Activated naive CD8-positive, alpha-beta T cell treated with anti-CD3 and anti-CD28 coated beads, Interleukin-2, amount 10 ng/mL, durations not matched to agents 7 days and 5 days (primary cell): ENCODE results near the gene RUNX3. TPM values are rescaled to one million over a fixed set of nuclear protein-coding genes. Genes with fewer than 3 reads are reported as not detected.
"Not testable (repeated sequence)": the region's sequence is repeated elsewhere in the genome, so short reads cannot be mapped to it uniquely, and the experiment has no call there.

Source experiments
- ATAC-seq: fragments of 150-1000 bp; cut with Tn5 transposase; one replicate; pipeline ENCODE4 v1.10.0; 2021; ENCODE audit warnings: low read depth, moderate library complexity
- POLR2A ChIA-PET: fragments of 350-600 bp; sonication (Branson Sonifier 250); formaldehyde crosslinking; loops from one replicate; lab custom pipeline; 2021; ENCODE audit warnings: antibody characterized with exemption; lab: Charles Lee
- DNase-seq: peaks from one replicate; pipeline ENCODE4 v3.0.0; 2021
- H3K27ac Mint-ChIP-seq: one replicate; pipeline ENCODE4 v1.8.0; 2022; ENCODE audit warnings: mild to moderate bottlenecking, mixed read lengths
- H3K27me3 Mint-ChIP-seq: one replicate; pipeline ENCODE4 v1.8.0; 2022; ENCODE audit warnings: mild to moderate bottlenecking, moderate library complexity, mixed read lengths
- H3K36me3 Mint-ChIP-seq: one replicate; pipeline ENCODE4 v1.8.0; 2021; ENCODE audit warnings: mild to moderate bottlenecking, mixed read lengths
- H3K4me1 Mint-ChIP-seq: one replicate; pipeline ENCODE4 v1.8.0; 2021; ENCODE audit warnings: mixed read lengths
- H3K4me3 Mint-ChIP-seq: one replicate; pipeline ENCODE4 v1.8.0; 2022; ENCODE audit warnings: mild to moderate bottlenecking, moderate library complexity, mixed read lengths
- H3K9me3 Mint-ChIP-seq: one replicate; pipeline ENCODE4 v1.8.0; 2021; ENCODE audit warnings: mixed read lengths
- total RNA-seq, 2 experiments: library from RNA; stranded (reverse); gene quantifications; one replicate each; pipeline ENCODE4 v1.2.3, GENCODE V29; 2021

RUNX3 gene
- total RNA-seq: 100 to 1,000 TPM; 172 TPM

- Mint-ChIP-seq H3K9me3 (no peaks in the 10 kb centered on the region), H3K27ac (peak within 1 kb of the TSS; percentile 91), H3K27me3 (no peaks in the 10 kb centered on the region), H3K36me3 (peaks cover 33% of the 10 kb centered on the region), H3K4me3 (peak within 1 kb of the TSS; percentile 92), H3K4me1 (peaks cover 60% of the 10 kb centered on the region)
- ATAC-seq (peak; percentile 78), DNase-seq (peak; percentile 95)
- POLR2A ChIA-PET: interaction anchor here (0.6 to 6.4 kb wide), 21 partner anchors 16 to 302 kb away, joined by 3 to 64 read pairs (median 4); partner anchors contain the start of genes CLIC4 and SYF2
Measured at GRCh38 chr1:24930260-24931145, at the start of gene RUNX3. Gene RUNX3, minus strand, starts transcription at chr1:24930276. Its CDS starts 408 bp downstream, at chr1:24929868.

GRCh38 chr1:24979232-24979631, 49.2 kb upstream of the RUNX3 start:
- not testable (repeated sequence) for ATAC-seq, H3K4me3 Mint-ChIP-seq, H3K27me3 Mint-ChIP-seq, DNase-seq
- Mint-ChIP-seq H3K36me3 (peaks cover 32% of the 10 kb centered on the region), H3K9me3 (peaks cover 16% of the 10 kb centered on the region), H3K27ac (peak overlapping the region; percentile 91), H3K4me1 (peaks cover 76% of the 10 kb centered on the region)
- POLR2A ChIA-PET: interaction anchor here (1.3 to 9.3 kb wide), 6 partner anchors 9 to 120 kb away, joined by 3 to 116 read pairs (median 38); no protein-coding TSS in a partner anchor

GRCh38 chr1:24978383-24979032, 48.4 kb upstream of the RUNX3 start:
- Mint-ChIP-seq H3K36me3 (peaks cover 37% of the 10 kb centered on the region), H3K27me3 (no peaks in the 10 kb centered on the region), H3K27ac (peak overlapping the region; percentile 91), H3K4me3 (peak overlapping the region; percentile 38), H3K4me1 (peaks cover 73% of the 10 kb centered on the region), H3K9me3 (peaks cover 16% of the 10 kb centered on the region)
- DNase-seq (peak; percentile 27), ATAC-seq (no peak)
- POLR2A ChIA-PET: interaction anchor here (0.6 to 9.3 kb wide), 9 partner anchors 8 to 1118 kb away, joined by 3 to 116 read pairs (median 6); no protein-coding TSS in a partner anchor

GRCh38 chr1:24975391-24975790, 45.3 kb upstream of the RUNX3 start:
- ATAC-seq: no peak
- H3K9me3 Mint-ChIP-seq: peaks cover 17% of the 10 kb centered on the region
- H3K36me3 Mint-ChIP-seq: peaks cover 41% of the 10 kb centered on the region
- no peak overlapping the region for H3K27ac Mint-ChIP-seq
- H3K27me3 Mint-ChIP-seq: no peaks in the 10 kb centered on the region
- peaks cover 71% of the 10 kb centered on the region for H3K4me1 Mint-ChIP-seq
- DNase-seq: no peak
- no peak overlapping the region for H3K4me3 Mint-ChIP-seq
- POLR2A ChIA-PET: interaction anchor here (1.7 to 2.4 kb wide), 2 partner anchors 11 to 56 kb away, joined by 4 to 22 read pairs; no protein-coding TSS in a partner anchor

- peak overlapping the region; percentile 91 for H3K27ac Mint-ChIP-seq
- ATAC-seq: no peak
- POLR2A ChIA-PET: interaction anchor here (1.4 to 2.4 kb wide), 4 partner anchors 9 to 49 kb away, joined by 3 to 22 read pairs (median 6); no protein-coding TSS in a partner anchor
Measured at GRCh38 chr1:24973315-24973714, 43.2 kb upstream of the RUNX3 start.

GRCh38 chr1:24972915-24973242, 42.8 kb upstream of the RUNX3 start:
- ATAC-seq (no peak), DNase-seq (no peak)
- POLR2A ChIA-PET: interaction anchor here (0.6 to 2.4 kb wide), 3 partner anchors 15 to 49 kb away, joined by 3 to 10 read pairs (median 4); no protein-coding TSS in a partner anchor
- H3K27me3 Mint-ChIP-seq: no peaks in the 10 kb centered on the region
- peaks cover 65% of the 10 kb centered on the region for H3K4me1 Mint-ChIP-seq
- H3K9me3 Mint-ChIP-seq: peaks cover 14% of the 10 kb centered on the region
- peak overlapping the region; percentile 91 for H3K27ac Mint-ChIP-seq
- H3K4me3 Mint-ChIP-seq: peak overlapping the region; percentile 29
- peaks cover 36% of the 10 kb centered on the region for H3K36me3 Mint-ChIP-seq

More at GRCh38 chr1:24973315-24973714, 43.2 kb upstream of the RUNX3 start:
- Mint-ChIP-seq H3K4me3 (no peak overlapping the region), H3K36me3 (peaks cover 41% of the 10 kb centered on the region), H3K4me1 (peaks cover 68% of the 10 kb centered on the region), H3K27me3 (no peaks in the 10 kb centered on the region), H3K9me3 (peaks cover 17% of the 10 kb centered on the region)
- DNase-seq: no peak

- no peak for ATAC-seq
- H3K36me3 Mint-ChIP-seq: peaks cover 35% of the 10 kb centered on the region
- peak overlapping the region; percentile 91 for H3K27ac Mint-ChIP-seq
- POLR2A ChIA-PET: interaction anchor here (0.6 to 4.0 kb wide), 14 partner anchors 8 to 127 kb away, joined by 3 to 66 read pairs (median 7); no protein-coding TSS in a partner anchor
- peak overlapping the region; percentile 29 for H3K4me3 Mint-ChIP-seq
- DNase-seq: no peak
- H3K4me1 Mint-ChIP-seq: peaks cover 67% of the 10 kb centered on the region
- no peaks in the 10 kb centered on the region for H3K27me3 Mint-ChIP-seq
- H3K9me3 Mint-ChIP-seq: peaks cover 14% of the 10 kb centered on the region
Measured at GRCh38 chr1:24972221-24972914, 42.3 kb upstream of the RUNX3 start.

GRCh38 chr1:24970926-24971875, 41.1 kb upstream of the RUNX3 start:
- peak; percentile 56 for DNase-seq

GRCh38 chr1:24970399-24970753, 40.3 kb upstream of the RUNX3 start:
- H3K27ac Mint-ChIP-seq: peak overlapping the region; percentile 91
- H3K9me3 Mint-ChIP-seq: peaks cover 7% of the 10 kb centered on the region
- H3K36me3 Mint-ChIP-seq: peaks cover 22% of the 10 kb centered on the region
- no peaks in the 10 kb centered on the region for H3K27me3 Mint-ChIP-seq
- POLR2A ChIA-PET: interaction anchor here (0.7 to 4.0 kb wide), 18 partner anchors 10 to 129 kb away, joined by 3 to 66 read pairs (median 6); no protein-coding TSS in a partner anchor
- DNase-seq: no peak
- H3K4me3 Mint-ChIP-seq: peak overlapping the region; percentile 85
- ATAC-seq: no peak
- peaks cover 79% of the 10 kb centered on the region for H3K4me1 Mint-ChIP-seq

More at GRCh38 chr1:24970926-24971875, 41.1 kb upstream of the RUNX3 start:
- Mint-ChIP-seq H3K4me3 (peak overlapping the region; percentile 85), H3K27me3 (no peaks in the 10 kb centered on the region), H3K4me1 (peaks cover 71% of the 10 kb centered on the region), H3K27ac (peak overlapping the region; percentile 91), H3K36me3 (peaks cover 28% of the 10 kb centered on the region), H3K9me3 (peaks cover 10% of the 10 kb centered on the region)
- ATAC-seq: peak; percentile 59
- POLR2A ChIA-PET: interaction anchor here (0.6 to 4.0 kb wide), 19 partner anchors 9 to 128 kb away, joined by 3 to 66 read pairs (median 6); no protein-coding TSS in a partner anchor

GRCh38 chr1:24969596-24970398, 39.7 kb upstream of the RUNX3 start:
- Mint-ChIP-seq H3K4me1 (peaks cover 80% of the 10 kb centered on the region), H3K36me3 (peaks cover 18% of the 10 kb centered on the region), H3K4me3 (peak overlapping the region; percentile 85), H3K27me3 (no peaks in the 10 kb centered on the region), H3K9me3 (peaks cover 4% of the 10 kb centered on the region), H3K27ac (peak overlapping the region; percentile 91)
- DNase-seq (peak; percentile 57), ATAC-seq (no peak)
- POLR2A ChIA-PET: interaction anchor here (0.6 to 4.0 kb wide), 17 partner anchors 9 to 1399 kb away, joined by 3 to 66 read pairs (median 5); partner anchors contain the start of gene RUNX3
